OCI-LY3 (cell line): ENCODE measurements around the gene PDCD4.

Experiments
- H2AFZ ChIP-seq: fragments of 200-600, 300-600 bp; shearing (Covaris generic); 2 replicates; pipeline ENCODE4 v1.6.0; 2014; ENCODE audit warnings: antibody characterized with exemption, low read depth, low read length
- H3K27ac ChIP-seq: fragments of 200-600, 300-600 bp; sonication (generic); 2 replicates; pipeline ENCODE4 v1.5.1; 2014; ENCODE audit warnings: mild to moderate bottlenecking, low read length, moderate library complexity, mixed read lengths
- H3K27me3 ChIP-seq: fragments of 200-600, 300-600 bp; sonication (generic); 2 replicates; pipeline ENCODE4 v1.6.1; 2014; ENCODE audit warnings: low read depth, low read length, mixed read lengths
- H3K36me3 ChIP-seq: fragments of 200-600, 300-600 bp; sonication (generic); replicated peaks from 2 replicates; pipeline ENCODE3; 2014; ENCODE audit warnings: low read depth, low read length, mixed read lengths
- H3K4me1 ChIP-seq: fragments of 300-600, 200-600 bp; sonication (generic); 2 replicates; pipeline ENCODE4 v1.6.1; 2014; ENCODE audit warnings: low read length, mixed read lengths
- H3K4me2 ChIP-seq: fragments of 200-600, 300-600 bp; sonication (generic); 2 replicates; pipeline ENCODE4 v1.6.1; 2014; ENCODE audit warnings: low read length, mixed read lengths
- H3K4me3 ChIP-seq: fragments of 300-600, 200-600 bp; sonication (generic); 2 replicates; pipeline ENCODE4 v1.5.1; 2014; ENCODE audit warnings: antibody characterized with exemption, mild to moderate bottlenecking, low read length, moderate library complexity
- H3K79me2 ChIP-seq: fragments of 300-600, 200-600 bp; shearing (Covaris generic); 2 replicates; pipeline ENCODE4 v1.6.1; 2014; ENCODE audit warnings: mild to moderate bottlenecking, low read length, mixed read lengths
- H3K9ac ChIP-seq: fragments of 300-600, 200-600 bp; shearing (Covaris generic); 2 replicates; pipeline ENCODE4 v1.6.0; 2014; ENCODE audit warnings: mild to moderate bottlenecking, low read length, moderate library complexity
- H3K9me3 ChIP-seq: fragments of 200-600, 300-600 bp; shearing (Covaris generic); 2 replicates; pipeline ENCODE4 v1.6.1; 2014; ENCODE audit warnings: low read length, mixed read lengths; ENCODE audit not compliant: insufficient read depth
- H4K20me1 ChIP-seq: fragments of 200-600, 300-600 bp; sonication (generic); 2 replicates; pipeline ENCODE4 v1.6.1; 2016; ENCODE audit warnings: low read length, mixed read lengths; ENCODE audit not compliant: insufficient read depth
- EZH2phosphoT487 ChIP-seq: fragments of 200-600 bp; shearing (Covaris generic); IDR thresholded peaks from 2 replicates; pipeline ENCODE4 v1.6.1; 2018; ENCODE audit warnings: antibody characterized with exemption, mixed run types, low read depth
- TF ChIP-seq, protein P1 (sequence below): fragments of 200-600, 300-600 bp; sonication (generic); IDR thresholded peaks from 2 replicates; pipeline ENCODE4 v1.5.1; 2014; ENCODE audit warnings: antibody characterized with exemption, low read length, low read depth

PDCD4 gene

DNA sequence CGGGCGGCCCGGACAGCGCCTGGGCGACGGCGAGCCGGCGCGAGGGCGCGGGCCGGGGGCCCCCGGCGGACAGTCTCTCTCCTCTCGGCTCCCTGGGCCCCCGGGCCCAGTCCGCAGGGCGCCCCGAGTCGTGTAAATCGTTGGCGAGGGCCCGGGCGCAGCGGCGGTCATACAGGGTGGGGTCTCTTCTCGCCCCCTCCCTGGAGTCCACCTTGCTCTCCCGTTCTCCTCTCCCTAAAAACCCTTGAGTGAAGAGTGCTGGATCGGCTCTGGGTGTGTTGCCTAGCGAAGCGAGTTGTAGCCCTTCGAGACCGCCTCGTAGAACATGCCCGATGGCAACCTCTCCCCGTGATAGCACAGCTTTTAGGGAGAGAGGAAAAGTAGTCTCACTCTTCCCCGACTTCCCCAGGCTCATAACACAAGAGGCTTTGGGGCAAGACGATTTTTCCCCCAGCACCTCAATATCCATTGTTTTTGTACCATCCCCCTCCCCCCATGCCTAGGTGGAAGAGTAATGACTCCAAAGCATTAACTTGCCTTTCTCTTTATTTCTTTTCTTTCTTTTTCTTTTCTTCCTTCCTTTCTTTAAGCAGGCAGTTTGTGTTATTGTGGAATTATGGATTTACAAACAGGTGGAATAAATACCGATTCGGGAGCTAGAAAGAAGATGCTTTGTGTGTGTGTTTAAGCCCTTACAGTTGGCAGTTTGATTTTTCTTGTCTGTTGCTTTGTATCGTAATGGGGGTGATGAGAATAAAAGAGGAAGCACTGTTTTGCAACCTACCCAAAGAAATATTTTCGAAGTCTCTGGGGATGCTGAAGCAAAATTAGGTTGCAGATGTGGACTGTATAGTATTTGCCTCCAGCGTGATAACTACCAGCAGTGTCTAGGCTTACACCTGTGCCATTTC is 48.5 kb downstream of the PDCD4 start:
- peaks cover 57% of the 10 kb centered on the region for H3K79me2 ChIP-seq
- peak overlapping the region; percentile 90 for H3K9ac ChIP-seq
- H2AFZ ChIP-seq: no peak overlapping the region; the same call in 1 of the 2 replicates
- no peaks in the 10 kb centered on the region for H3K9me3 ChIP-seq
- peak overlapping the region; percentile 98 for H3K4me3 ChIP-seq
- peak overlapping the region; percentile 84 for H3K4me2 ChIP-seq
- peak overlapping the region; percentile 84 for H3K27ac ChIP-seq
- no peaks in the 10 kb centered on the region for H3K27me3 ChIP-seq
- H4K20me1 ChIP-seq: peaks cover 38% of the 10 kb centered on the region
- H3K36me3 ChIP-seq: no peaks in the 10 kb centered on the region
- TF ChIP-seq, protein P1, sequence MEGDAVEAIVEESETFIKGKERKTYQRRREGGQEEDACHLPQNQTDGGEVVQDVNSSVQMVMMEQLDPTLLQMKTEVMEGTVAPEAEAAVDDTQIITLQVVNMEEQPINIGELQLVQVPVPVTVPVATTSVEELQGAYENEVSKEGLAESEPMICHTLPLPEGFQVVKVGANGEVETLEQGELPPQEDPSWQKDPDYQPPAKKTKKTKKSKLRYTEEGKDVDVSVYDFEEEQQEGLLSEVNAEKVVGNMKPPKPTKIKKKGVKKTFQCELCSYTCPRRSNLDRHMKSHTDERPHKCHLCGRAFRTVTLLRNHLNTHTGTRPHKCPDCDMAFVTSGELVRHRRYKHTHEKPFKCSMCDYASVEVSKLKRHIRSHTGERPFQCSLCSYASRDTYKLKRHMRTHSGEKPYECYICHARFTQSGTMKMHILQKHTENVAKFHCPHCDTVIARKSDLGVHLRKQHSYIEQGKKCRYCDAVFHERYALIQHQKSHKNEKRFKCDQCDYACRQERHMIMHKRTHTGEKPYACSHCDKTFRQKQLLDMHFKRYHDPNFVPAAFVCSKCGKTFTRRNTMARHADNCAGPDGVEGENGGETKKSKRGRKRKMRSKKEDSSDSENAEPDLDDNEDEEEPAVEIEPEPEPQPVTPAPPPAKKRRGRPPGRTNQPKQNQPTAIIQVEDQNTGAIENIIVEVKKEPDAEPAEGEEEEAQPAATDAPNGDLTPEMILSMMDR: no peak
- no peak for TF ChIP-seq EZH2phosphoT487
- peaks cover 38% of the 10 kb centered on the region for H3K4me1 ChIP-seq

GRCh38 chr10:110923856-110924493 is 52.2 kb downstream of the PDCD4 start:
- Histone ChIP-seq H3K9ac (0 out of 2 replicates have a peak overlapping the region, but pooled peaks have one; percentile 5), H3K79me2 (peaks cover 94% of the 10 kb centered on the region), H3K27me3 (no peaks in the 10 kb centered on the region), H4K20me1 (peaks cover 70% of the 10 kb centered on the region), H3K4me2 (peak overlapping the region; percentile 60), H3K4me3 (peak overlapping the region; percentile 37), H3K36me3 (no peaks in the 10 kb centered on the region), H2AFZ (no peak overlapping the region), H3K4me1 (peaks cover 35% of the 10 kb centered on the region), H3K9me3 (no peaks in the 10 kb centered on the region), H3K27ac (peak overlapping the region; percentile 34)
- TF ChIP-seq EZH2phosphoT487: no peak
- TF ChIP-seq, protein P1: no peak

DNA sequence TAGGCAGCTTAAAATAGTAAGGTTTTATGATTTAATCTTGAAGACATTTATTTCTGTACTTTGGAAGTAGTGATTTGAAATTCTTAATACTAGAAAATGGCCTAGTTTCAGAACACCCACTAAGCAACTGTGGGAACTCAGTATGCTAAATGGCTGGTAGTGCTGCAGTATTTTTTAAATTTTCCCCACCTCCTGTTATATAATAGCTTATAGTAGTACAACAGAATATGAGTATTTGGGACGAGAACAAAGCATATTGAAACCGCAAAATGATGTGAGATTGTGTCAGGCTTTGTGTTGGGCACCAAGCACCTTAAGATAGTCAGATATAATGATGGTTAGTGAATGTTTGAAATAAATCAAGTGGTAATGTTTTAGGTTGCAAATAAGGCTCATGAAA is 55.7 kb downstream of the PDCD4 start:
- Histone ChIP-seq H3K9ac (no peak overlapping the region), H4K20me1 (peaks cover 89% of the 10 kb centered on the region), H3K79me2 (peaks cover 99% of the 10 kb centered on the region), H3K9me3 (no peaks in the 10 kb centered on the region), H3K4me2 (no peak overlapping the region), H3K27me3 (no peaks in the 10 kb centered on the region), H2AFZ (no peak overlapping the region), H3K27ac (no peak overlapping the region), H3K4me1 (peaks cover 27% of the 10 kb centered on the region), H3K4me3 (no peak overlapping the region), H3K36me3 (no peaks in the 10 kb centered on the region)
- TF ChIP-seq, protein P1: no peak
- no peak for TF ChIP-seq EZH2phosphoT487

- H3K27ac ChIP-seq: no peak overlapping the region
- H3K27me3 ChIP-seq: no peaks in the 10 kb centered on the region
- H3K4me2 ChIP-seq: no peak overlapping the region
- no peak overlapping the region for H2AFZ ChIP-seq
- peaks cover 83% of the 10 kb centered on the region for H4K20me1 ChIP-seq
- H3K4me1 ChIP-seq: peaks cover 5% of the 10 kb centered on the region
- peaks cover 96% of the 10 kb centered on the region for H3K79me2 ChIP-seq
- TF ChIP-seq EZH2phosphoT487: no peak
- TF ChIP-seq, protein P1: no peak
- peaks cover 5% of the 10 kb centered on the region for H3K36me3 ChIP-seq
- no peak overlapping the region for H3K4me3 ChIP-seq
- no peak overlapping the region for H3K9ac ChIP-seq
- H3K9me3 ChIP-seq: no peaks in the 10 kb centered on the region
These were observed 60.1 kb downstream of the PDCD4 start for GRCh38 chr10:110931769-110932381.
